Tibial artery (tissue), 4 donors: ENCODE data around the gene SGO1.
A peak's percentile ranks its signal among the peaks of the same experiment; 100 is the strongest.

Experiments used
- DNase-seq, 2 donors: peaks; one replicate each; pipeline ENCODE4 v3.0.0-alpha.2; 2019
- H3K27ac ChIP-seq, 2 donors: fragments of 200-600 bp; sonication (generic) in 1 of 2; 1 replicate in 1 of 2; 2 replicates in 1 of 2; pipeline ENCODE4 v1.5.1; 2018 to 2019; ENCODE audit warnings: mild to moderate bottlenecking in 1 of 2
- H3K27me3 ChIP-seq, 2 donors: fragments of 200-600 bp; sonication (generic) in 1 of 2; one replicate each; pipeline versions ENCODE4 v1.5.1 to v1.6.0; 2016 to 2019
- H3K36me3 ChIP-seq, 3 donors: fragments of 200-600 bp; sonication (generic) in 2 of 3; one replicate each; pipeline ENCODE4 v1.5.1; 2016 to 2019; ENCODE audit warnings: mild to moderate bottlenecking in 2 of 3
- H3K4me1 ChIP-seq, 4 donors: fragments of 200-600 bp; sonication (generic) in 2 of 4; 1 replicate in 3 of 4; 2 replicates in 1 of 4; pipeline ENCODE4 v1.5.1; 2016 to 2019
- H3K4me3 ChIP-seq, 2 donors: fragments of 200-600 bp; sonication (generic) in 1 of 2; 1 replicate in 1 of 2; 2 replicates in 1 of 2; pipeline ENCODE4 v1.5.1; 2018 to 2019; ENCODE audit warnings: mild to moderate bottlenecking in 2 of 2
- H3K9me3 ChIP-seq, 3 donors: fragments of 200-600 bp; sonication (generic) in 1 of 3; one replicate each; pipeline ENCODE4 v1.5.1; 2016 to 2019
- CTCF ChIP-seq, 2 experiments: fragments of 200-600 bp in 1 of 2; fragments of 450-650 bp in 1 of 2; IDR thresholded peaks; one replicate each; pipeline ENCODE4 v1.5.1; 2017 to 2019; ENCODE audit warnings: antibody characterized with exemption in 2 of 2, mild to moderate bottlenecking in 1 of 2, moderate library complexity in 1 of 2
- intact Hi-C: fragments of 100-400 bp; cut with DNase I; formaldehyde crosslinking; loops from one replicate; pipeline ENCODE4 v1.15.0; 2023; ENCODE audit warnings: low total_unique reads

SGO1 gene

GRCh38 chr3:20185331-20185678 lies 701 bp downstream of the SGO1 start:
- peaks cover 0 to 16% (median 4%) of the 10 kb centered on the region in 4 donors for H3K4me1 ChIP-seq
- TF ChIP-seq CTCF (IDR thresholded peaks at IDR 0.05): no peak
- no peaks in the 10 kb centered on the region for H3K9me3 ChIP-seq
- H3K36me3 ChIP-seq: no peaks in the 10 kb centered on the region
- H3K27ac ChIP-seq: no peak overlapping the region
- no peaks in the 10 kb centered on the region for H3K27me3 ChIP-seq
- intact Hi-C loops: loop anchor here (2.0 to 5.0 kb wide), 2 partner anchors 143 to 239 kb away; partner anchors contain the start of genes KAT2B and RAB5A
- H3K4me3 ChIP-seq: peak overlapping the region; percentile 64 to 77
- DNase-seq: no peak

GRCh38 chr3:20182206-20182605 lies 3.8 kb downstream of the SGO1 start:
- no peak for DNase-seq
- Histone ChIP-seq H3K36me3 (no peaks in the 10 kb centered on the region), H3K9me3 (no peaks in the 10 kb centered on the region), H3K4me1 (peaks cover 0 to 12% (median 4%) of the 10 kb centered on the region in 4 donors), H3K27ac (no peak overlapping the region), H3K27me3 (no peaks in the 10 kb centered on the region), H3K4me3 (no peak overlapping the region)
- intact Hi-C loops: no loop called here
- no peak for TF ChIP-seq CTCF (IDR thresholded peaks at IDR 0.05)

GRCh38 chr3:20181276-20181675 lies 4.7 kb downstream of the SGO1 start:
- Histone ChIP-seq H3K4me3 (no peak overlapping the region), H3K4me1 (peaks cover 0 to 8% (median 4%) of the 10 kb centered on the region in 4 donors), H3K36me3 (no peaks in the 10 kb centered on the region), H3K9me3 (no peaks in the 10 kb centered on the region), H3K27ac (no peak overlapping the region), H3K27me3 (no peaks in the 10 kb centered on the region)
- DNase-seq: no peak
- TF ChIP-seq CTCF (IDR thresholded peaks at IDR 0.05): no peak
- intact Hi-C loops: no loop called here

GRCh38 chr3:20173844-20174410 lies 12.1 kb downstream of the SGO1 start:
- intact Hi-C loops: no loop called here
- DNase-seq: no peak
- H3K4me3 ChIP-seq: no peak overlapping the region
- no peaks in the 10 kb centered on the region for H3K36me3 ChIP-seq
- no peak for TF ChIP-seq CTCF (IDR thresholded peaks at IDR 0.05)
- no peaks in the 10 kb centered on the region for H3K9me3 ChIP-seq
- H3K4me1 ChIP-seq: no peaks in the 10 kb centered on the region
- no peaks in the 10 kb centered on the region for H3K27me3 ChIP-seq
- H3K27ac ChIP-seq: no peak overlapping the region

GRCh38 chr3:20161714-20162113 lies 24.3 kb downstream of the SGO1 start:
- Histone ChIP-seq H3K36me3 (no peaks in the 10 kb centered on the region), H3K9me3 (no peaks in the 10 kb centered on the region), H3K4me3 (no peak overlapping the region), H3K27ac (no peak overlapping the region), H3K4me1 (no peaks in the 10 kb centered on the region), H3K27me3 (no peaks in the 10 kb centered on the region)
- no peak for TF ChIP-seq CTCF (IDR thresholded peaks at IDR 0.05)
- intact Hi-C loops: no loop called here
- DNase-seq: no peak

GRCh38 chr3:20160230-20160629 lies 25.8 kb downstream of the SGO1 start:
- Histone ChIP-seq H3K9me3 (no peaks in the 10 kb centered on the region), H3K4me1 (no peaks in the 10 kb centered on the region), H3K4me3 (no peak overlapping the region), H3K36me3 (peaks cover 0 to 4% (median 0%) of the 10 kb centered on the region in 3 donors), H3K27me3 (no peaks in the 10 kb centered on the region), H3K27ac (no peak overlapping the region)
- TF ChIP-seq CTCF (IDR thresholded peaks at IDR 0.05): no peak
- DNase-seq: no peak
- intact Hi-C loops: no loop called here
